PC-9 (cell line): ENCODE data around the gene TSNAX. TPM values are rescaled to one million over a fixed set of nuclear protein-coding genes. Genes with fewer than 3 reads are reported as not detected.
"Not testable (repeated sequence)": the region's sequence is repeated elsewhere in the genome, so short reads cannot be mapped to it uniquely, and the experiment has no call there.

ENCODE experiments used
- BruUV-seq: library from RNA; stranded (reverse); fragments of 400-500 nt; replicated peaks from 2 replicates; lab custom pipeline; 2021; lab: Mats Ljungman, UMichigan
- CTCF ChIA-PET: fragments of 300-600 bp; sonication (Branson Sonifier 250); formaldehyde crosslinking; loops from one replicate; lab custom pipeline; 2022; ENCODE audit warnings: antibody characterized with exemption; lab: Charles Lee
- POLR2A ChIA-PET: fragments of 300-600 bp; sonication (Branson Sonifier 250); formaldehyde crosslinking; loops from one replicate; lab custom pipeline; 2022; ENCODE audit warnings: antibody characterized with exemption; ENCODE audit not compliant: unreplicated experiment; lab: Charles Lee
- DNase-seq, 2 experiments: peaks; one replicate each; pipeline versions ENCODE4 v3.0.0 to v3.0.0-alpha.2; 2015 to 2022; ENCODE audit warnings: mixed read lengths in 1 of 2
- H2AFZ ChIP-seq: fragments of 200-600 bp; sonication (generic); 2 replicates; pipeline ENCODE4 v1.8.1; 2017; ENCODE audit warnings: antibody characterized with exemption
- H3F3A ChIP-seq: fragments of 200-600 bp; sonication (generic); 2 replicates; pipeline ENCODE4 v1.8.1; 2017; ENCODE audit warnings: antibody characterized with exemption, mild to moderate bottlenecking, low read depth; ENCODE audit not compliant: insufficient read depth
- H3K27ac ChIP-seq: fragments of 200-600 bp; sonication (generic); 2 replicates; pipeline ENCODE4 v1.6.1; 2016; ENCODE audit warnings: mixed run types
- H3K27me3 ChIP-seq: fragments of 200-600 bp; sonication (generic); 2 replicates; pipeline ENCODE4 v1.6.1; 2016; ENCODE audit warnings: low read depth, mixed run types; ENCODE audit not compliant: insufficient read depth
- H3K36me3 ChIP-seq: fragments of 200-600 bp; sonication (generic); 2 replicates; pipeline ENCODE4 v1.6.1; 2016; ENCODE audit warnings: low read depth, mixed run types
- H3K4me1 ChIP-seq: fragments of 200-600 bp; sonication (generic); replicated peaks from 2 replicates; pipeline ENCODE4 v1.6.1; 2016; ENCODE audit warnings: mixed run types; ENCODE audit not compliant: insufficient read depth
- H3K4me2 ChIP-seq: fragments of 200-600 bp; sonication (generic); 2 replicates; pipeline ENCODE4 v1.6.1; 2017; ENCODE audit warnings: mixed run types
- H3K4me3 ChIP-seq: fragments of 200-600 bp; sonication (generic); 2 replicates; pipeline ENCODE4 v1.6.1; 2016; ENCODE audit warnings: mixed run types
- H3K79me2 ChIP-seq: fragments of 200-600 bp; sonication (generic); 2 replicates; pipeline ENCODE4 v1.6.1; 2017; ENCODE audit warnings: low read depth, mixed run types
- H3K9me2 ChIP-seq: fragments of 200-600 bp; sonication (generic); 2 replicates; pipeline ENCODE4 v1.8.1; 2017; ENCODE audit warnings: mild to moderate bottlenecking; ENCODE audit not compliant: insufficient read depth
- H3K9me3 ChIP-seq: fragments of 200-600 bp; sonication (generic); 2 replicates; pipeline ENCODE4 v1.8.1; 2016; ENCODE audit warnings: low read depth; ENCODE audit not compliant: insufficient read depth
- H4K20me1 ChIP-seq: fragments of 200-600 bp; sonication (generic); 2 replicates; pipeline ENCODE4 v1.8.1; 2017; ENCODE audit not compliant: insufficient read depth
- CTCF ChIP-seq: fragments of 200-600 bp; sonication (generic); conservative IDR thresholded peaks from 2 replicates; pipeline ENCODE4 v1.6.1; 2017; ENCODE audit warnings: mixed run types, antibody characterized with exemption, mild to moderate bottlenecking, moderate library complexity
- EZH2 ChIP-seq: fragments of 200-600 bp; sonication (generic); IDR thresholded peaks from 2 replicates; pipeline ENCODE4 v1.8.0; 2017; ENCODE audit warnings: antibody characterized with exemption, low read depth
- intact Hi-C: fragments of 100-400 bp; cut with micrococcal nuclease; formaldehyde crosslinking; loops from one replicate; pipeline ENCODE4 v1.10.0; 2022; ENCODE audit not compliant: unreplicated experiment
- total RNA-seq: library from RNA; stranded (reverse); gene quantifications from 2 replicates; pipeline ENCODE4 v1.2.3, GENCODE V29; 2021

TSNAX gene
- total RNA-seq, 1 experiment from 2014 or later, result 32.1 TPM

- DNase-seq, result no peak
- Histone ChIP-seq H3K4me2 (no peak overlapping the region), H3K27me3 (no peaks in the 10 kb centered on the region), H3K4me1 (no peaks in the 10 kb centered on the region), H3K9me3 (no peaks in the 10 kb centered on the region), H3K36me3 (peaks cover 15% of the 10 kb centered on the region), H3K9me2 (no peaks in the 10 kb centered on the region), H3K79me2 (no peaks in the 10 kb centered on the region), H2AFZ (no peak overlapping the region), H3K27ac (no peak overlapping the region), H3K4me3 (no peak overlapping the region), H4K20me1 (no peaks in the 10 kb centered on the region), H3F3A (no peaks in the 10 kb centered on the region; the same call in 1 of the 2 replicates)
- BruUV-seq, result no TSS peak
- CTCF ChIA-PET, result no interaction called here
- intact Hi-C loops, result no loop called here
- TF ChIP-seq EZH2 (no peak), CTCF (no peak)
- POLR2A ChIA-PET, result no interaction called here
These were observed 38.0 kb downstream of the TSNAX start for GRCh38 chr1:231566496-231566895.

GRCh38 chr1:231570262-231570661 lies 41.8 kb downstream of the TSNAX start:
- H3F3A ChIP-seq, CTCF ChIA-PET, H3K27me3 ChIP-seq, H3K36me3 ChIP-seq, H3K4me3 ChIP-seq, H2AFZ ChIP-seq, POLR2A ChIA-PET, H3K4me1 ChIP-seq, H3K79me2 ChIP-seq, H3K9me2 ChIP-seq, H4K20me1 ChIP-seq, BruUV-seq, intact Hi-C loops, H3K27ac ChIP-seq, DNase-seq, H3K4me2 ChIP-seq, H3K9me3 ChIP-seq: not testable (repeated sequence)

GRCh38 chr1:231571904-231572303 lies 43.4 kb downstream of the TSNAX start:
- DNase-seq, result no peak
- H3K9me2 ChIP-seq, result no peaks in the 10 kb centered on the region
- no peak overlapping the region for H3K4me3 ChIP-seq
- no peak overlapping the region for H3K27ac ChIP-seq
- ChIA-PET POLR2A (no interaction called here), CTCF (no interaction called here)
- BruUV-seq, result no TSS peak
- H2AFZ ChIP-seq, result no peak overlapping the region
- H3K9me3 ChIP-seq, result no peaks in the 10 kb centered on the region
- no peaks in the 10 kb centered on the region for H3K79me2 ChIP-seq
- TF ChIP-seq CTCF (no peak), EZH2 (no peak)
- intact Hi-C loops, result no loop called here
- H3F3A ChIP-seq, result no peaks in the 10 kb centered on the region
- H3K27me3 ChIP-seq, result no peaks in the 10 kb centered on the region
- no peaks in the 10 kb centered on the region for H4K20me1 ChIP-seq
- no peaks in the 10 kb centered on the region for H3K4me1 ChIP-seq
- no peak overlapping the region for H3K4me2 ChIP-seq
- H3K36me3 ChIP-seq, result 0 out of 2 replicates have a peak, but pooled peaks cover under 1% of the 10 kb centered on the region

GRCh38 chr1:231575472-231575871 lies 47.0 kb downstream of the TSNAX start:
- no TSS peak for BruUV-seq
- no peaks in the 10 kb centered on the region for H3K27me3 ChIP-seq
- H3K36me3 ChIP-seq, result no peaks in the 10 kb centered on the region
- H2AFZ ChIP-seq, result no peak overlapping the region
- TF ChIP-seq CTCF (no peak), EZH2 (no peak)
- no peaks in the 10 kb centered on the region for H3K4me1 ChIP-seq
- no peak overlapping the region for H3K4me2 ChIP-seq
- H3K4me3 ChIP-seq, result no peak overlapping the region
- H3K27ac ChIP-seq, result no peak overlapping the region
- H3F3A ChIP-seq, result no peaks in the 10 kb centered on the region
- H4K20me1 ChIP-seq, result no peaks in the 10 kb centered on the region
- no peaks in the 10 kb centered on the region for H3K9me3 ChIP-seq
- ChIA-PET CTCF (no interaction called here), POLR2A (no interaction called here)
- intact Hi-C loops, result no loop called here
- no peak for DNase-seq
- no peaks in the 10 kb centered on the region for H3K79me2 ChIP-seq
- no peaks in the 10 kb centered on the region for H3K9me2 ChIP-seq
